H9 (cell line): ENCODE results near the gene DENND5A. TPM values are rescaled to one million over a fixed set of nuclear protein-coding genes. Genes with fewer than 3 reads are reported as not detected.

Experiments used
- DNase-seq: peaks from one replicate; pipeline ENCODE4 v3.0.0-alpha.2; 2017
- H2AFZ ChIP-seq: one replicate; pipeline ENCODE4 v1.6.1; 2013; ENCODE audit warnings: mild to moderate bottlenecking, low read length, control low read depth, moderate library complexity
- H2AK5ac ChIP-seq: 2 replicates; pipeline ENCODE4 v1.6.1; 2013; ENCODE audit warnings: low read length, control low read depth, mixed read lengths; ENCODE audit not compliant: insufficient read length
- H2BK120ac ChIP-seq: one replicate; pipeline ENCODE4 v1.6.1; 2013; ENCODE audit warnings: low read depth, mild to moderate bottlenecking, low read length, control low read depth, inconsistent platforms; ENCODE audit not compliant: poor library complexity, severe bottlenecking
- H2BK12ac ChIP-seq: 2 replicates; pipeline ENCODE4 v1.6.1; 2013; ENCODE audit warnings: low read length, control low read depth, mixed read lengths, low read depth; ENCODE audit not compliant: insufficient read length
- H2BK15ac ChIP-seq: 2 replicates; pipeline ENCODE4 v1.6.1; 2013; ENCODE audit warnings: low read depth, low read length, control low read depth
- H2BK20ac ChIP-seq: one replicate; pipeline ENCODE4 v1.6.1; 2013; ENCODE audit warnings: low read depth, mild to moderate bottlenecking, low read length, control low read depth, inconsistent platforms; ENCODE audit not compliant: poor library complexity, severe bottlenecking
- H2BK5ac ChIP-seq: 2 replicates; pipeline ENCODE4 v1.6.1; 2013; ENCODE audit warnings: low read length, control low read depth, mixed read lengths; ENCODE audit not compliant: insufficient read length
- H3K14ac ChIP-seq: 2 replicates; pipeline ENCODE4 v1.6.1; 2013; ENCODE audit warnings: low read length, control low read depth; ENCODE audit not compliant: insufficient read depth
- H3K18ac ChIP-seq: 2 replicates; pipeline ENCODE4 v1.6.1; 2013; ENCODE audit warnings: low read depth, mild to moderate bottlenecking, mixed read lengths, low read length, control low read depth; ENCODE audit not compliant: insufficient read length
- H3K23ac ChIP-seq: 2 replicates; pipeline ENCODE4 v1.6.1; 2013; ENCODE audit warnings: low read length, control low read depth, mixed read lengths, low read depth; ENCODE audit not compliant: insufficient read length
- H3K23me2 ChIP-seq: 2 replicates; pipeline ENCODE4 v1.6.1; 2013; ENCODE audit warnings: low read depth, mild to moderate bottlenecking, mixed read lengths, low read length, control low read depth; ENCODE audit not compliant: insufficient read length, poor library complexity, severe bottlenecking
- H3K27ac ChIP-seq: 2 replicates; pipeline ENCODE4 v1.5.1; 2013; ENCODE audit warnings: low read length, control low read depth, mixed read lengths, low read depth; ENCODE audit not compliant: insufficient read length
- H3K27me3 ChIP-seq: 2 replicates; pipeline ENCODE4 v1.6.1; 2013; ENCODE audit warnings: low read length, control low read depth, inconsistent platforms; ENCODE audit not compliant: insufficient read depth
- H3K4ac ChIP-seq: 2 replicates; pipeline ENCODE4 v1.6.1; 2013; ENCODE audit warnings: low read depth, mild to moderate bottlenecking, control low read depth, inconsistent platforms, low read length, moderate library complexity
- H3K4me1 ChIP-seq: 2 replicates; pipeline ENCODE4 v1.6.1; 2013; ENCODE audit warnings: low read length, control low read depth, inconsistent platforms; ENCODE audit not compliant: insufficient read depth
- H3K4me2 ChIP-seq: 2 replicates; pipeline ENCODE4 v1.6.1; 2013; ENCODE audit warnings: low read length, control low read depth, mixed read lengths; ENCODE audit not compliant: insufficient read length, insufficient read depth
- H3K56ac ChIP-seq: 2 replicates; pipeline ENCODE4 v1.6.1; 2013; ENCODE audit warnings: low read depth, mild to moderate bottlenecking, mixed read lengths, low read length, control low read depth; ENCODE audit not compliant: insufficient read length
- H3K79me1 ChIP-seq: 2 replicates; pipeline ENCODE4 v1.6.1; 2013; ENCODE audit warnings: low read depth, mild to moderate bottlenecking, moderate library complexity, low read length, control low read depth, inconsistent platforms; ENCODE audit not compliant: insufficient read depth, poor library complexity, severe bottlenecking
- H3K79me2 ChIP-seq: 2 replicates; pipeline ENCODE4 v1.6.1; 2013; ENCODE audit warnings: low read length, control low read depth, inconsistent platforms; ENCODE audit not compliant: insufficient read depth
- H3K9ac ChIP-seq: 2 replicates; pipeline ENCODE4 v1.6.1; 2013; ENCODE audit warnings: low read length, control low read depth, mixed read lengths; ENCODE audit not compliant: insufficient read length; ENCODE audit errors: extremely low read depth
- H3K9me3 ChIP-seq: one replicate; pipeline ENCODE4 v1.6.1; 2013; ENCODE audit warnings: low read depth, low read length, inconsistent platforms; ENCODE audit not compliant: control insufficient read depth
- H3T11ph ChIP-seq: one replicate; pipeline ENCODE4 v1.6.1; 2013; ENCODE audit warnings: mild to moderate bottlenecking, low read length, control low read depth, inconsistent platforms
- H4K20me1 ChIP-seq: one replicate; pipeline ENCODE4 v1.6.1; 2013; ENCODE audit not compliant: control insufficient read depth, insufficient read length, insufficient read depth
- H4K5ac ChIP-seq: 2 replicates; pipeline ENCODE4 v1.6.1; 2013; ENCODE audit warnings: low read depth, mild to moderate bottlenecking, mixed read lengths, low read length, control low read depth; ENCODE audit not compliant: insufficient read length
- H4K8ac ChIP-seq: replicated peaks from 2 replicates; pipeline ENCODE4 v1.6.1; 2013; ENCODE audit warnings: low read length, control low read depth, mixed read lengths, low read depth; ENCODE audit not compliant: insufficient read length
- H4K91ac ChIP-seq: 2 replicates; pipeline ENCODE4 v1.6.1; 2013; ENCODE audit warnings: low read depth, mild to moderate bottlenecking, moderate library complexity, mixed read lengths, low read length, control low read depth; ENCODE audit not compliant: insufficient read length
- H3K27ac Mint-ChIP-seq, 3 experiments: 2 replicates in 2 of 3; 3 replicates in 1 of 3; pipeline ENCODE4 v1.8.0; 2020 to 2021; ENCODE audit warnings: mixed read lengths in 3 of 3, mild to moderate bottlenecking in 1 of 3, moderate library complexity in 1 of 3
- H3K27me3 Mint-ChIP-seq: 2 replicates; pipeline ENCODE4 v1.8.0; 2021; ENCODE audit warnings: low read depth, mild to moderate bottlenecking, moderate library complexity, mixed read lengths
- H3K36me3 Mint-ChIP-seq, 3 experiments: 2 replicates in 2 of 3; 3 replicates in 1 of 3; pipeline ENCODE4 v1.8.0; 2020 to 2021; ENCODE audit warnings: low read depth in 3 of 3, mixed read lengths in 3 of 3; ENCODE audit not compliant: insufficient read depth in 1 of 3
- H3K4me1 Mint-ChIP-seq, 2 experiments: 2 replicates each; pipeline ENCODE4 v1.8.0; 2020; ENCODE audit warnings: mixed read lengths in 2 of 2
- H3K4me3 Mint-ChIP-seq, 2 experiments: 2 replicates in 1 of 2; 3 replicates in 1 of 2; pipeline ENCODE4 v1.8.0; 2020 to 2021; ENCODE audit warnings: mild to moderate bottlenecking in 2 of 2, mixed read lengths in 2 of 2, moderate library complexity in 1 of 2
- H3K9me3 Mint-ChIP-seq, 2 experiments: 2 replicates in 1 of 2; 3 replicates in 1 of 2; pipeline ENCODE4 v1.8.0; 2020; ENCODE audit warnings: mild to moderate bottlenecking in 2 of 2, mixed read lengths in 2 of 2, moderate library complexity in 1 of 2
- WGBS: extraction: QIAGEN DNeasy Blood & Tissue Kit; methylation state at CpG from one replicate; pipeline ENCODE4 v1.1.7; 2013; ENCODE audit warnings: missing lambda C conversion rate, low lambda C conversion rate, mixed read lengths; ENCODE audit not compliant: insufficient read length; ENCODE audit errors: extremely low coverage; 5-methylcytosine and 5-hydroxymethylcytosine counted together
- total RNA-seq: library from RNA; stranded (reverse); gene quantifications from 2 replicates; pipeline ENCODE4 v1.2.1, GENCODE V29; 2021
- TF ChIP-seq, protein P1 (sequence below): fragments of 200-600 bp; sonication (generic); conservative IDR thresholded peaks from 3 replicates; pipeline ENCODE4 v1.8.0; 2021; ENCODE audit warnings: antibody characterized with exemption, mild to moderate bottlenecking

The DENND5A gene
- total RNA-seq, 1 experiment from 2014 or later: 59.6 TPM

DNA sequence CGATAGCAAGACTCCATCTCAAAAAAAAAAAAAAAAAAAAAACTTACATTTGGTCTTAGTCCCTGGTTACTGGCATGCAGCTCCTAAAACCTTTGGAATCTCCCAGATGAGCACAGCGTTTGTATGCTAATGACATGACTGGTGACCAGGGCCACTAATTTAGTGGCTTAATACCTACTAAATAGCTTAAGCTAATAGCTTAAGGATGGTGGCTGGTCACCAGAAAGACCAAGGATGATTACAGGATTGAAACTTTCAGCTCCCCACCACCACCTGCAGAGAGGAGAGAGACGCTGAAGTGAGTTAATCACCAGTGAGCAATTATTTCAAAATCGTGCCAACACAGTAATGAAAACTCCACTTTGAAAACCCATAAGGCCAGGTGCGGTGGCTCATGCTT lies 37.1 kb downstream of the DENND5A start:
- H3K4me2 ChIP-seq: no peak overlapping the region
- no peak overlapping the region for H4K91ac ChIP-seq
- no peak overlapping the region for H4K8ac ChIP-seq
- H2BK12ac ChIP-seq: no peak overlapping the region
- H3K27ac Mint-ChIP-seq: 0 out of 7 replicates have a peak overlapping the region, but pooled peaks of 2 of the 3 experiments have one; percentile 23 to 47
- H3T11ph ChIP-seq: no peak overlapping the region
- peaks cover 16% of the 10 kb centered on the region for H3K4me1 ChIP-seq
- peaks cover 50 to 51% of the 10 kb centered on the region in 2 experiments for H3K4me1 Mint-ChIP-seq
- H3K79me2 ChIP-seq: peaks cover 18% of the 10 kb centered on the region
- TF ChIP-seq, protein P1, sequence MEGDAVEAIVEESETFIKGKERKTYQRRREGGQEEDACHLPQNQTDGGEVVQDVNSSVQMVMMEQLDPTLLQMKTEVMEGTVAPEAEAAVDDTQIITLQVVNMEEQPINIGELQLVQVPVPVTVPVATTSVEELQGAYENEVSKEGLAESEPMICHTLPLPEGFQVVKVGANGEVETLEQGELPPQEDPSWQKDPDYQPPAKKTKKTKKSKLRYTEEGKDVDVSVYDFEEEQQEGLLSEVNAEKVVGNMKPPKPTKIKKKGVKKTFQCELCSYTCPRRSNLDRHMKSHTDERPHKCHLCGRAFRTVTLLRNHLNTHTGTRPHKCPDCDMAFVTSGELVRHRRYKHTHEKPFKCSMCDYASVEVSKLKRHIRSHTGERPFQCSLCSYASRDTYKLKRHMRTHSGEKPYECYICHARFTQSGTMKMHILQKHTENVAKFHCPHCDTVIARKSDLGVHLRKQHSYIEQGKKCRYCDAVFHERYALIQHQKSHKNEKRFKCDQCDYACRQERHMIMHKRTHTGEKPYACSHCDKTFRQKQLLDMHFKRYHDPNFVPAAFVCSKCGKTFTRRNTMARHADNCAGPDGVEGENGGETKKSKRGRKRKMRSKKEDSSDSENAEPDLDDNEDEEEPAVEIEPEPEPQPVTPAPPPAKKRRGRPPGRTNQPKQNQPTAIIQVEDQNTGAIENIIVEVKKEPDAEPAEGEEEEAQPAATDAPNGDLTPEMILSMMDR: no peak
- H3K9me3 ChIP-seq: no peaks in the 10 kb centered on the region
- no peak overlapping the region for H2BK20ac ChIP-seq
- no peak overlapping the region for H3K4ac ChIP-seq
- H3K9me3 Mint-ChIP-seq: no peaks in the 10 kb centered on the region
- peak; percentile 18 for DNase-seq
- no peaks in the 10 kb centered on the region for H3K23me2 ChIP-seq
- H3K27ac ChIP-seq: no peak overlapping the region
- no peak overlapping the region for H2BK120ac ChIP-seq
- no peak overlapping the region for H3K56ac ChIP-seq
- H4K5ac ChIP-seq: no peak overlapping the region
- H2BK5ac ChIP-seq: no peak overlapping the region
- peaks cover 8% of the 10 kb centered on the region for H3K79me1 ChIP-seq
- WGBS: no CpG with 5 or more reads among the region's 5 CpGs
- H2AK5ac ChIP-seq: no peak overlapping the region
- H2AFZ ChIP-seq: no peak overlapping the region
- H3K23ac ChIP-seq: no peak overlapping the region
- H2BK15ac ChIP-seq: no peak overlapping the region
- peaks cover 8% of the 10 kb centered on the region for H3K27me3 ChIP-seq
- H3K4me3 Mint-ChIP-seq: no peak overlapping the region
- 0 out of 7 replicates have a peak, but pooled peaks cover 0 to 4% (median 0%) of the 10 kb centered on the region in 3 experiments for H3K36me3 Mint-ChIP-seq
- H3K27me3 Mint-ChIP-seq: peaks cover 10% of the 10 kb centered on the region
- H4K20me1 ChIP-seq: no peaks in the 10 kb centered on the region
- H3K14ac ChIP-seq: no peak overlapping the region
- H3K9ac ChIP-seq: no peak overlapping the region
- H3K18ac ChIP-seq: no peak overlapping the region
